Smooth muscle cell (in vitro differentiated cells): Measurements from ENCODE around the gene STON1. TPM values are rescaled to one million over a fixed set of nuclear protein-coding genes. Genes with fewer than 3 reads are reported as not detected.
"Not testable (repeated sequence)": the region's sequence is repeated elsewhere in the genome, so short reads cannot be mapped to it uniquely, and the experiment has no call there.

Experiments
- DNase-seq: peaks from one replicate; lab custom pipeline; 2025; ENCODE audit not compliant: unreplicated experiment; lab: John Stamatoyannopoulos, UW
- H2AFZ ChIP-seq: fragments of 200-600 bp; sonication (generic); 2 replicates; pipeline ENCODE4 v1.6.0; 2016; ENCODE audit warnings: antibody characterized with exemption, low read depth, mild to moderate bottlenecking
- H3F3A ChIP-seq: fragments of 200-600 bp; sonication (generic); 2 replicates; pipeline ENCODE4 v1.6.0; 2017; ENCODE audit warnings: antibody characterized with exemption, low read depth
- H3K27ac ChIP-seq: fragments of 200-600 bp; sonication (generic); 2 replicates; pipeline ENCODE4 v1.5.1; 2016; ENCODE audit warnings: low read depth, mild to moderate bottlenecking
- H3K27me3 ChIP-seq: fragments of 200-600 bp; sonication (generic); 2 replicates; pipeline ENCODE4 v1.6.1; 2016; ENCODE audit warnings: low read depth, mild to moderate bottlenecking
- H3K36me3 ChIP-seq: fragments of 200-600 bp; sonication (generic); 2 replicates; pipeline ENCODE4 v1.5.1; 2016; ENCODE audit warnings: low read depth
- H3K4me1 ChIP-seq: fragments of 200-600 bp; sonication (generic); 2 replicates; pipeline ENCODE4 v1.5.1; 2016; ENCODE audit warnings: low read depth
- H3K4me2 ChIP-seq: fragments of 200-600 bp; sonication (generic); 2 replicates; pipeline ENCODE4 v1.6.0; 2016; ENCODE audit warnings: mild to moderate bottlenecking
- H3K4me3 ChIP-seq: fragments of 200-600 bp; sonication (generic); 2 replicates; pipeline ENCODE4 v1.5.1; 2016; ENCODE audit warnings: mild to moderate bottlenecking
- H3K79me2 ChIP-seq: fragments of 200-600 bp; sonication (generic); 2 replicates; pipeline ENCODE4 v1.6.0; 2016; ENCODE audit warnings: low read depth, mild to moderate bottlenecking
- H3K9ac ChIP-seq: fragments of 200-600 bp; sonication (generic); 2 replicates; pipeline ENCODE4 v1.6.0; 2016; ENCODE audit warnings: low read depth
- H3K9me3 ChIP-seq: fragments of 200-600 bp; sonication (generic); replicated peaks from 2 replicates; pipeline ENCODE4 v1.5.1; 2016; ENCODE audit warnings: low read depth
- H4K20me1 ChIP-seq: fragments of 200-600 bp; sonication (generic); 2 replicates; pipeline ENCODE4 v1.6.0; 2016; ENCODE audit warnings: low read depth
- WGBS: methylation state at CpG from one replicate; pipeline ENCODE4 v1.1.7; 2016; ENCODE audit warnings: low lambda C conversion rate; 5-methylcytosine and 5-hydroxymethylcytosine counted together
- polyA plus RNA-seq: library from polyadenylated mRNA; unstranded; fragments of >200 nt; fragmentation: Nextera tagmentation; extraction: Ambion mirVana; gene quantifications from 2 replicates; pipeline ENCODE4 v1.2.1, GENCODE V29; 2016
- total RNA-seq: library from RNA; depleted of rRNA; stranded (reverse); fragments of >200 nt; gene quantifications from 2 replicates; pipeline ENCODE4 v1.2.3, GENCODE V29; 2014
- TF ChIP-seq, protein P1 (sequence below): fragments of 200-600 bp; sonication (generic); IDR thresholded peaks from 2 replicates; pipeline ENCODE4 v1.5.1; 2017; ENCODE audit warnings: borderline replicate concordance, mild to moderate bottlenecking, antibody characterized with exemption; ENCODE audit not compliant: insufficient read depth, poor library complexity, severe bottlenecking

The STON1 gene
- total and polyA plus RNA-seq, 2 experiments from 2014 or later: 15.3 to 56.6 TPM

DNA sequence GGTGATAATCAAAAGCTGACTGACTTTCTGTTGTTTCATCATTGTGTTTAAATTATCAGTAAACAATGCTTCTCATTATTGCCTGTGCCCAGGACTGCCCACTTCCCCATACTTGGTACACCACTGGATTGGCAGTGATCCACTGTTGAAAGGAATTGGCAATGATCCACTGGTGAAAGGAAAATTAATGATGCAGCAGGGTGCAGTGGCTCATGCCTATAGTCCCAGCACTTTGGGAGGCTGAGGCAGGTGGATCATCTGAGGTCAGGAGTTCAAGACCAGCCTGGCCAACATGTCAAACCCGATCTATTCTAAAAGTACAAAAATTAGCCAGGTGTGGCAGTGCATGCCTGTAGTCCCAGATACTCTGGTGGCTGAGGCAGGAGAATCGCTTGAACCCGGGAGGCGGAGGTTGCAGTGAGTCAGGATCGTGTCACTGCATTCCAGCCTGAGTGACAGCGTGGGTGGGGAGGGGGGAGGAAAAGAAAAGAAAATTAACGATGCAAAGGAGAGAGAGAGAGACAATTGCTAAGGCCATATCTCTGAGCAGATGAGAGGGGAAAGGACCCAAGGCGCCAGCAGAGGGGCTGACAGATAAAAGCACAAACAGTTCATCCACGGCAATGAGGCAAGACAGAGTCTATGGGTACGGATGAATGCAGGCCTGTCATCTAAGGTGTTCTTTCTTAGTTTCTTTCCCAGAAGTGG is 77.5 kb downstream of the STON1 start:
- DNase-seq: no peak
- H4K20me1 ChIP-seq: no peaks in the 10 kb centered on the region
- no peak overlapping the region for H2AFZ ChIP-seq
- no peaks in the 10 kb centered on the region for H3K36me3 ChIP-seq
- 60% methylated on average over 10 of the region's 10 CpGs for WGBS
- TF ChIP-seq, protein P1, sequence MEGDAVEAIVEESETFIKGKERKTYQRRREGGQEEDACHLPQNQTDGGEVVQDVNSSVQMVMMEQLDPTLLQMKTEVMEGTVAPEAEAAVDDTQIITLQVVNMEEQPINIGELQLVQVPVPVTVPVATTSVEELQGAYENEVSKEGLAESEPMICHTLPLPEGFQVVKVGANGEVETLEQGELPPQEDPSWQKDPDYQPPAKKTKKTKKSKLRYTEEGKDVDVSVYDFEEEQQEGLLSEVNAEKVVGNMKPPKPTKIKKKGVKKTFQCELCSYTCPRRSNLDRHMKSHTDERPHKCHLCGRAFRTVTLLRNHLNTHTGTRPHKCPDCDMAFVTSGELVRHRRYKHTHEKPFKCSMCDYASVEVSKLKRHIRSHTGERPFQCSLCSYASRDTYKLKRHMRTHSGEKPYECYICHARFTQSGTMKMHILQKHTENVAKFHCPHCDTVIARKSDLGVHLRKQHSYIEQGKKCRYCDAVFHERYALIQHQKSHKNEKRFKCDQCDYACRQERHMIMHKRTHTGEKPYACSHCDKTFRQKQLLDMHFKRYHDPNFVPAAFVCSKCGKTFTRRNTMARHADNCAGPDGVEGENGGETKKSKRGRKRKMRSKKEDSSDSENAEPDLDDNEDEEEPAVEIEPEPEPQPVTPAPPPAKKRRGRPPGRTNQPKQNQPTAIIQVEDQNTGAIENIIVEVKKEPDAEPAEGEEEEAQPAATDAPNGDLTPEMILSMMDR: no peak
- no peak overlapping the region for H3K27ac ChIP-seq
- H3K9ac ChIP-seq: no peak overlapping the region
- H3K9me3 ChIP-seq: no peaks in the 10 kb centered on the region
- no peaks in the 10 kb centered on the region for H3K79me2 ChIP-seq
- no peaks in the 10 kb centered on the region for H3F3A ChIP-seq
- H3K4me2 ChIP-seq: no peak overlapping the region
- H3K27me3 ChIP-seq: no peaks in the 10 kb centered on the region
- no peaks in the 10 kb centered on the region for H3K4me1 ChIP-seq
- no peak overlapping the region for H3K4me3 ChIP-seq

DNA sequence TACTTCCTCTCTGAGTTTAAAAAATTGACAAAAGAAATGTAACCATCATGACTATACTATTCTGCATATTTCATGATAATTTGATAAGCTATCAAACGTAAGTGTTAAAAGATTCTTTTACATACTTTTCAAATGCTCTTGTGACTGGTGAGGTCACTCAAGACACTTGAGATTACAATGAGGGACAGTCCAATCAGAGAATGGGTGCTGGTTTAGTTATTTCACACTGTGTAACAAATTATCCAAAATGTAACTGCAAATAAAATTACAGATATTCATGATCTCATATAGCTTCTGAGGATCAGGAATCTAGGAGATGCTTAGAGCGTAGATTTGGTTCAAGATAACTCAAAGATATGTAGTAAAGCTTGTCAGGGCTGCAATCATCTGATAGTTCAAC is 83.3 kb downstream of the STON1 start:
- Histone ChIP-seq H3K27me3 (no peaks in the 10 kb centered on the region), H3K27ac (no peak overlapping the region), H3K9me3 (no peaks in the 10 kb centered on the region), H3K4me1 (no peaks in the 10 kb centered on the region), H3K79me2 (no peaks in the 10 kb centered on the region), H3K36me3 (no peaks in the 10 kb centered on the region), H3K4me2 (no peak overlapping the region), H4K20me1 (no peaks in the 10 kb centered on the region), H3F3A (no peaks in the 10 kb centered on the region), H3K4me3 (no peak overlapping the region), H3K9ac (no peak overlapping the region), H2AFZ (no peak overlapping the region)
- TF ChIP-seq, protein P1: no peak
- no peak for DNase-seq
- 94% methylated on average over 2 of the region's 2 CpGs for WGBS

DNA sequence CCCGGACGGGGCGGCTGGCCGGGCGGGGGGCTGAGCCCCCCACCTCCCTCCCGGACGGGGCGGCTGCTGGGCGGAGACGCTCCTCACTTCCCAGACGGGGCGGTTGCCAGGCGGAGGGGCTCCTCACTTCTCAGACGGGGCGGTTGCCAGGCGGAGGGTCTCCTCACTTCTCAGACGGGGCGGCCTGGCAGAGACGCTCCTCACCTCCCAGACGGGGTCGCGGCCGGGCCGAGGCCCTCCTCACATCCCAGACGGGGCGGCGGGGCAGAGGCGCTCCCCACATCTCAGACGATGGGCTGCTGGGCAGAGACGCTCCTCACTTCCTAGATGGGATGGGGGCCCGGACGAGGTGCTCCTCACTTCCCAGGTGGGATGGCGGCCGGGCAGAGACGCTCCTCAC is 84.6 kb downstream of the STON1 start:
- H3K4me2 ChIP-seq, H3K9ac ChIP-seq, H3F3A ChIP-seq, H3K4me3 ChIP-seq, H3K9me3 ChIP-seq, H3K27me3 ChIP-seq, H4K20me1 ChIP-seq, H3K36me3 ChIP-seq, H3K27ac ChIP-seq, H2AFZ ChIP-seq, DNase-seq, H3K79me2 ChIP-seq, H3K4me1 ChIP-seq: not testable (repeated sequence)
- WGBS: 100% methylated on average over 7 of the region's 35 CpGs

DNA sequence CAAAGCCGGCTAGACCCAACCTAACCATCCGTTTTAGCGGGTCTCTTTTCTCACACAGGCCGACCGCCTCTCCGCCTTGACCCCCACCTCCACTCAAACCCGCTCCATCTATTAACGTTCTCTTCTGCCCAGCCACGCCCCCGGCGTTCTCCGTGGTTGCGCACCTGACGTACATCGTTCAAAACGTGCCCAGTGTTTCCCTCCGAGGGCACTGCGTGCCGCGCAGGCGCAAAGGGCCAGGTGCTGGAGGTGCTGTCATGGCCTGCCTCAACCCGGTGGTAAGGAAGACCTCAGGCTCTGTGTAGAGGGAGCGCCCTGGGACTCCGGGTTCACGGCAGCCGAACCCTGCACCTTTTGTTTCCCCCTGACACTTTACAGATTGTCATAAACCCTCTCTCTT is 87.7 kb downstream of the STON1 start, which contains the start of gene GTF2A1L:
GTF2A1L (plus strand) TSS at position 239 of the 400 bp plus-strand sequence; CDS start at position 258, 19 bp downstream.
- no peaks in the 10 kb centered on the region for H3K36me3 ChIP-seq
- H3K9me3 ChIP-seq: no peaks in the 10 kb centered on the region
- WGBS: 97% methylated on average over 26 of the region's 26 CpGs
- H3K27me3 ChIP-seq: no peaks in the 10 kb centered on the region
- H4K20me1 ChIP-seq: no peaks in the 10 kb centered on the region
- no peak within 1 kb of the TSS for H2AFZ ChIP-seq
- no peaks in the 10 kb centered on the region for H3F3A ChIP-seq
- H3K4me3 ChIP-seq: no peak within 1 kb of the TSS
- no peak for DNase-seq
- H3K4me1 ChIP-seq: no peaks in the 10 kb centered on the region
- no peak within 1 kb of the TSS for H3K27ac ChIP-seq
- no peaks in the 10 kb centered on the region for H3K79me2 ChIP-seq
- TF ChIP-seq, protein P1: no peak
- no peak within 1 kb of the TSS for H3K4me2 ChIP-seq
- H3K9ac ChIP-seq: no peak within 1 kb of the TSS
